Panc1 (cell line): ENCODE measurements around the gene RDH13. TPM values are rescaled to one million over a fixed set of nuclear protein-coding genes. Genes with fewer than 3 reads are reported as not detected.

Source experiments
- ATAC-seq: fragments of 200-7000 bp; cut with Tn5 transposase; 2 replicates; pipeline ENCODE4 v1.9.1; 2020; ENCODE audit warnings: mild to moderate bottlenecking, moderate library complexity
- BruUV-seq: library from RNA; stranded (reverse); fragments of 400-500 nt; replicated peaks from 2 replicates; lab custom pipeline; 2021; lab: Mats Ljungman, UMichigan
- CTCF ChIA-PET: fragments of 300-600 bp; sonication (Branson Sonifier 250); formaldehyde crosslinking; loops from one replicate; lab custom pipeline; 2022; ENCODE audit warnings: antibody characterized with exemption; lab: Charles Lee
- POLR2A ChIA-PET: fragments of 300-600 bp; sonication (Branson Sonifier 250); formaldehyde crosslinking; loops from one replicate; lab custom pipeline; 2022; ENCODE audit warnings: antibody characterized with exemption; lab: Charles Lee
- DNase-seq: peaks from one replicate; pipeline ENCODE4 v3.0.0-alpha.2; 2010; ENCODE audit warnings: low read depth, low spot score
- H3K27ac ChIP-seq: 2 replicates; pipeline ENCODE4 v1.5.1; 2011; ENCODE audit warnings: mild to moderate bottlenecking, low read length, inconsistent platforms
- H3K27me3 ChIP-seq: fragments of 200-500 bp; sonication (Bioruptor generic); 2 replicates; pipeline ENCODE4 v1.6.0; 2014; ENCODE audit warnings: low read length, inconsistent platforms; ENCODE audit not compliant: control insufficient read depth, insufficient read depth
- H3K36me3 ChIP-seq: fragments of 200-500 bp; sonication (Bioruptor generic); 2 replicates; pipeline ENCODE4 v1.5.1; 2014; ENCODE audit warnings: inconsistent platforms, mild to moderate bottlenecking, low read length, moderate library complexity; ENCODE audit not compliant: control insufficient read depth, insufficient read depth
- H3K4me1 ChIP-seq: 2 replicates; pipeline ENCODE4 v1.5.1; 2011; ENCODE audit warnings: inconsistent platforms, mild to moderate bottlenecking, low read length, moderate library complexity; ENCODE audit not compliant: control insufficient read depth, insufficient read depth
- H3K4me3 ChIP-seq, 2 experiments: 2 replicates each; pipeline ENCODE4 v1.5.1; 2011 to 2012; ENCODE audit warnings: low read depth in 2 of 2, low read length in 2 of 2, mild to moderate bottlenecking in 2 of 2, inconsistent platforms in 1 of 2, moderate library complexity in 1 of 2
- H3K9me3 ChIP-seq: fragments of 200-500 bp; sonication (Bioruptor generic); 2 replicates; pipeline ENCODE4 v1.5.1; 2014; ENCODE audit warnings: low read depth, mild to moderate bottlenecking, inconsistent platforms, low read length, moderate library complexity; ENCODE audit not compliant: control insufficient read depth, insufficient read depth
- CTCF ChIP-seq: fragments of 450-650 bp; IDR thresholded peaks from 2 replicates; pipeline ENCODE4 v1.5.1; 2017; ENCODE audit warnings: mild to moderate bottlenecking
- POLR2AphosphoS5 ChIP-seq: IDR thresholded peaks from 2 replicates; pipeline ENCODE4 v1.6.1; 2012; ENCODE audit warnings: mild to moderate bottlenecking, low read depth, low read length, moderate library complexity
- REST ChIP-seq, 2 experiments: IDR thresholded peaks; 2 replicates each; pipeline ENCODE4 v1.6.1; 2011 to 2012; ENCODE audit warnings: low read depth in 2 of 2, control low read depth in 1 of 2, low read length in 1 of 2, mild to moderate bottlenecking in 1 of 2, moderate library complexity in 1 of 2; ENCODE audit not compliant: insufficient read depth in 1 of 2
- SIN3A ChIP-seq: IDR thresholded peaks from 2 replicates; pipeline ENCODE4 v1.6.1; 2012; ENCODE audit warnings: low read depth, mild to moderate bottlenecking, low read length, moderate library complexity, borderline replicate concordance; ENCODE audit not compliant: insufficient read depth
- TCF7L2 ChIP-seq: IDR thresholded peaks from 2 replicates; pipeline ENCODE4 v1.6.1; 2011; ENCODE audit warnings: mild to moderate bottlenecking, low read depth, low read length, inconsistent platforms
- in situ Hi-C: cut with HindIII; loops from 2 replicates; pipeline ENCODE4 v1.10.0; 2016; ENCODE audit warnings: low sequenced_read_pairs, low pct_unique_long_range_greater_than_20kb
- intact Hi-C: fragments of 100-400 bp; cut with micrococcal nuclease; formaldehyde crosslinking; loops from one replicate; pipeline ENCODE4 v1.10.0; 2022; ENCODE audit not compliant: unreplicated experiment
- total RNA-seq: library from RNA; stranded (reverse); gene quantifications from one replicate; pipeline ENCODE4 v1.2.1, GENCODE V29; 2021; ENCODE audit not compliant: unreplicated experiment

The RDH13 gene
- total RNA-seq, 1 experiment from 2014 or later, result 37.8 TPM

- CTCF ChIA-PET, result no interaction called here
- Histone ChIP-seq H3K4me3 (no peak overlapping the region), H3K27me3 (no peaks in the 10 kb centered on the region), H3K36me3 (no peaks in the 10 kb centered on the region), H3K4me1 (peaks cover 12% of the 10 kb centered on the region), H3K9me3 (no peaks in the 10 kb centered on the region), H3K27ac (no peak overlapping the region)
- POLR2A ChIA-PET, result no interaction called here
- no TSS peak for BruUV-seq
- in situ Hi-C loops (no loop called here), intact Hi-C loops (no loop called here)
- no peak for TF ChIP-seq SIN3A
- TF ChIP-seq REST (IDR thresholded peaks at IDR 0.05; ENCODE audit: insufficient read depth in 1 of 2, low read depth in 2 of 2, low read length in 1 of 2), result no peak
- no peak for TF ChIP-seq TCF7L2
- TF ChIP-seq POLR2AphosphoS5, result no peak
- no peak for TF ChIP-seq CTCF
- 0 out of 2 replicates have a peak, but pooled peaks have one; percentile 26 for ATAC-seq
- DNase-seq, result no peak
Observed at GRCh38 chr19:55099557-55100506, 36.9 kb upstream of the RDH13 start.

GRCh38 chr19:55098716-55099556, 36.0 kb upstream of the RDH13 start:
- no peaks in the 10 kb centered on the region for H3K36me3 ChIP-seq
- no peak overlapping the region for H3K4me3 ChIP-seq
- peaks cover 19% of the 10 kb centered on the region for H3K4me1 ChIP-seq
- no peak; the same call in 1 of the 2 replicates for TF ChIP-seq CTCF
- no peaks in the 10 kb centered on the region for H3K9me3 ChIP-seq
- intact Hi-C loops (no loop called here), in situ Hi-C loops (no loop called here)
- DNase-seq, result no peak
- ChIA-PET POLR2A (no interaction called here), CTCF (no interaction called here)
- no peak for ATAC-seq
- no TSS peak for BruUV-seq
- H3K27ac ChIP-seq, result no peak overlapping the region
- no peaks in the 10 kb centered on the region for H3K27me3 ChIP-seq
